HCT116 (cell line): ENCODE results near the gene ARSI.

ENCODE experiments used
- CEBPB ChIP-seq: IDR thresholded peaks from 2 replicates; pipeline ENCODE4 v1.6.1; 2012; ENCODE audit warnings: low read depth
- CTCF ChIP-seq, 3 experiments: fragments of 200-600 bp in 1 of 3; sonication (generic) in 1 of 3; IDR thresholded peaks in 2 of 3; conservative IDR thresholded peaks in 1 of 3; 2 replicates each; pipeline ENCODE4 v1.5.1; 2012 to 2017; ENCODE audit warnings: low read depth in 2 of 3, low read length in 2 of 3, antibody characterized with exemption in 1 of 3, borderline replicate concordance in 1 of 3, control low read depth in 1 of 3, mild to moderate bottlenecking in 1 of 3, mixed read lengths in 1 of 3, mixed run types in 1 of 3, moderate library complexity in 1 of 3; ENCODE audit not compliant: insufficient read depth in 1 of 3
- EZH2 ChIP-seq: fragments of 200-600 bp; sonication (generic); IDR thresholded peaks from 2 replicates; pipeline ENCODE4 v1.6.1; 2017; ENCODE audit warnings: antibody characterized with exemption, mixed run types
- EZH2phosphoT487 ChIP-seq: fragments of 200-600 bp; IDR thresholded peaks from 2 replicates; pipeline ENCODE4 v1.6.1; 2018; ENCODE audit warnings: antibody characterized with exemption, borderline replicate concordance
- POLR2A ChIP-seq: IDR thresholded peaks from 2 replicates; pipeline ENCODE4 v1.7.0; 2011; ENCODE audit warnings: borderline replicate concordance; ENCODE audit not compliant: insufficient read depth, insufficient read length; ENCODE audit errors: extremely low read depth
- POLR2AphosphoS5 ChIP-seq: IDR thresholded peaks from 2 replicates; pipeline ENCODE4 v1.6.1; 2011; ENCODE audit warnings: mild to moderate bottlenecking, low read depth, low read length, moderate library complexity
- SP1 ChIP-seq: IDR thresholded peaks from 2 replicates; pipeline ENCODE4 v1.6.1; 2012; ENCODE audit warnings: low read depth
- SRF ChIP-seq: IDR thresholded peaks from 2 replicates; pipeline ENCODE4 v1.6.1; 2012; ENCODE audit warnings: low read depth
- YY1 ChIP-seq: IDR thresholded peaks from 2 replicates; pipeline ENCODE4 v1.6.1; 2011; ENCODE audit warnings: low read length, low read depth, moderate library complexity, mild to moderate bottlenecking; ENCODE audit not compliant: insufficient replicate concordance; ENCODE audit errors: extremely low read depth
- ZNF274 ChIP-seq: fragments of 200-500 bp; sonication (Bioruptor generic); IDR thresholded peaks from 2 replicates; pipeline ENCODE4 v1.6.1; 2014; ENCODE audit warnings: mild to moderate bottlenecking, low read depth, low read length, inconsistent platforms
- TF ChIP-seq, protein P1 (sequence below): IDR thresholded peaks from 2 replicates; pipeline ENCODE4 v1.6.1; 2012

GRCh38 chr5:150297236-150297890 lies 5.3 kb downstream of the ARSI start:
- TF ChIP-seq EZH2, result no peak
- no peak for TF ChIP-seq POLR2A
- TF ChIP-seq CTCF (IDR thresholded peaks at IDR 0.05 in 2 of 3, conservative IDR thresholded peaks at IDR 0.05 in 1 of 3; ENCODE audit: borderline replicate concordance in 1 of 3, insufficient read depth in 1 of 3, low read depth in 2 of 3, low read length in 2 of 3), result no peak
- no peak for TF ChIP-seq POLR2AphosphoS5
- TF ChIP-seq YY1, result no peak
- no peak for TF ChIP-seq CEBPB
- TF ChIP-seq EZH2phosphoT487, result no peak
- TF ChIP-seq ZNF274, result no peak
- TF ChIP-seq, protein P1, sequence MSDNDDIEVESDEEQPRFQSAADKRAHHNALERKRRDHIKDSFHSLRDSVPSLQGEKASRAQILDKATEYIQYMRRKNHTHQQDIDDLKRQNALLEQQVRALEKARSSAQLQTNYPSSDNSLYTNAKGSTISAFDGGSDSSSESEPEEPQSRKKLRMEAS, result no peak
- no peak for TF ChIP-seq SRF
- TF ChIP-seq SP1, result no peak
